GM19395 (cell line): ENCODE measurements around the gene TRMT2A.

Experiments used
- ATAC-seq: cut with Tn5 transposase; IDR thresholded peaks from one replicate; pipeline ENCODE4 v1.9.1; 2021; ENCODE audit warnings: mild to moderate bottlenecking, moderate library complexity; ENCODE audit not compliant: unreplicated experiment

Gene TRMT2A

GRCh38 chr22:20135806-20136602, 19.0 kb upstream of the TRMT2A start:
- no peak for ATAC-seq

GRCh38 chr22:20135265-20135664, 18.2 kb upstream of the TRMT2A start:
- ATAC-seq, result no peak

GRCh38 chr22:20133930-20134549, 17.0 kb upstream of the TRMT2A start:
- ATAC-seq, result no peak

- no peak for ATAC-seq
Observed at GRCh38 chr22:20132686-20133246, 15.7 kb upstream of the TRMT2A start.

- ATAC-seq, result no peak
Observed at GRCh38 chr22:20131859-20132685, 15.0 kb upstream of the TRMT2A start.

- peak; percentile 22 for ATAC-seq
Observed at GRCh38 chr22:20131597-20131858, 14.5 kb upstream of the TRMT2A start, which contains the start of gene ZDHHC8. Gene ZDHHC8, plus strand, starts transcription at chr22:20131804. Its CDS starts 144 bp downstream, at chr22:20131948.

GRCh38 chr22:20130731-20131596, 13.9 kb upstream of the TRMT2A start:
- ATAC-seq, result peak; percentile 59

- no peak for ATAC-seq
Observed at GRCh38 chr22:20130319-20130718, 13.3 kb upstream of the TRMT2A start.

GRCh38 chr22:20129747-20130014, 12.7 kb upstream of the TRMT2A start:
- no peak for ATAC-seq

GRCh38 chr22:20128902-20129746, 12.1 kb upstream of the TRMT2A start:
- ATAC-seq, result no peak

GRCh38 chr22:20128619-20128901, 11.5 kb upstream of the TRMT2A start:
- ATAC-seq, result no peak

GRCh38 chr22:20127869-20128618, 11.0 kb upstream of the TRMT2A start:
- ATAC-seq, result no peak

GRCh38 chr22:20127318-20127868, 10.4 kb upstream of the TRMT2A start:
- no peak for ATAC-seq

GRCh38 chr22:20126284-20127029, 9.4 kb upstream of the TRMT2A start:
- no peak for ATAC-seq

GRCh38 chr22:20125201-20126174, 8.5 kb upstream of the TRMT2A start:
- ATAC-seq, result no peak

GRCh38 chr22:20124083-20124787, 7.2 kb upstream of the TRMT2A start:
- ATAC-seq, result no peak
